AML-193 (cell line): ENCODE data around the gene NAE1.
"Not testable (repeated sequence)": the region's sequence is repeated elsewhere in the genome, so short reads cannot be mapped to it uniquely, and the experiment has no call there.

Experiments used
- DNase-seq, 2 experiments: peaks; one replicate each; lab custom pipeline; 2025; lab: John Stamatoyannopoulos, UW

NAE1 gene

DNA sequence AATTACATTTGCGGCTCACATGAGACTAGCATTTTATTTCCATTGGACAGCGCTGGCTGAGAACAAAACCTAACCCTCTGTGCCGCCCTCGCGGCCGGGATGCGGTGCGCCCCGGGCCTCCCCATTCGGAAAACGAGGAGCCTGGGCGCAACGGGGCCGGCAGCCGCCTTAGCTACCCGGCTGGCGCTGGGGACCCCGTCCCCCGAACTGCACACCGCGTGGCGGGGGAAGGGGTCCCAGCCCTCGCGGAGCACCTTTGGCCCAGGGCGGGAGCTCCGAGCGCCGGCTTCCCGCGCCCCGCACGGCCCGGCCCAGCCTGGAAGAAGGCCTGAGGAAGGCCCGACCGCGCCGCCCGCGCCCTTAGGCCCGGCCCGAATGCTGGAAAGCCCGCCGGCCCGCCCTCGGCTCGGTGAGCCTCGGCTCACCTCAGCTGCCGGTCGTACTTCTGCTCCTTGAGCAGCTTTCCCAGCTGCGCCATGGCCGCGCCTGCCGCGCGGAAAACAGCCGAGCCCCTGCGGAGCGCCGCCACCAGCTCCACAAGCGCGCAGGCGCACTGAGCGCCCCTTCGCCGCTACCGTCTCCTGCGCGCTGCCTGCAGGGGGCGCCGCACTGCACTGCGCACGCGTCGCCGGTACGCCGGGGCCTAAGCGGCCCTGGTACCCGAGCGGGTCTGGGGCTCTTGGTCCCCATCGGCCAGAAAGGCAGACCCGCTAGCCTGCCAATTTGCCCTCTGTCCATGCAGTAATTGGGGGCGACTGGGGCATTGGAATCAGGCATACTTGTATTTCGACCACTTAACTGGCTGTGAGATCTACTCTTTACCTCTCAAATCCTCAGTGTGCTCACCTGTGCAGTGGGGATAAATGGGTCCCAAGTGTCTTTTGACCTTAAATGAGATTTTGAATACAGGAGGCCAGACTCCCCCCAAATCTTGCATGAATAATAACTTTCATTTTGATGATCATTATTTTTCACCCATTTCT, at the start of gene NAE1:
NAE1 (minus strand) TSS at position 555 of the 983 bp plus-strand sequence; CDS start at position 478, 77 bp downstream.
- DNase-seq: peak; percentile 67 to 78

DNA sequence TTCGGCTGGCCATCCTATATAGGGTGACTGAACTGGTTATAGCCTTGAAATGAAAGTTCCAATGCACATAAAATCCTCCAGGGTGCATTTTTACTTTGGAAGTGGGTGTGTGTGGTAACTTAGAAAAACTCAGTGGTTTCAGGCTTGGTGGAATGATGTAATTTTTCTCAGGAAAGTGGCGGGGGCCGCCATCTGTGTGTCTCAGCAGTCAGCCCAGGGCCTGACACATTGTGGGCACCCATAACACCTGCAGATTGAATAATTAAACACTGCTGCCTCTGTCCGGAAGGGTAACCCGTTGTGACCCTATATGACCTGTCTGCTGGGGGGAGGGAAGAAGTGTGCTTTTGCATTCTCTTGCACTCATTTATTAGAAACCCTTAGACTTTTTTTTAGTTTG, 47.3 kb upstream of the NAE1 start:
- DNase-seq: peak; percentile 71 to 75

DNA sequence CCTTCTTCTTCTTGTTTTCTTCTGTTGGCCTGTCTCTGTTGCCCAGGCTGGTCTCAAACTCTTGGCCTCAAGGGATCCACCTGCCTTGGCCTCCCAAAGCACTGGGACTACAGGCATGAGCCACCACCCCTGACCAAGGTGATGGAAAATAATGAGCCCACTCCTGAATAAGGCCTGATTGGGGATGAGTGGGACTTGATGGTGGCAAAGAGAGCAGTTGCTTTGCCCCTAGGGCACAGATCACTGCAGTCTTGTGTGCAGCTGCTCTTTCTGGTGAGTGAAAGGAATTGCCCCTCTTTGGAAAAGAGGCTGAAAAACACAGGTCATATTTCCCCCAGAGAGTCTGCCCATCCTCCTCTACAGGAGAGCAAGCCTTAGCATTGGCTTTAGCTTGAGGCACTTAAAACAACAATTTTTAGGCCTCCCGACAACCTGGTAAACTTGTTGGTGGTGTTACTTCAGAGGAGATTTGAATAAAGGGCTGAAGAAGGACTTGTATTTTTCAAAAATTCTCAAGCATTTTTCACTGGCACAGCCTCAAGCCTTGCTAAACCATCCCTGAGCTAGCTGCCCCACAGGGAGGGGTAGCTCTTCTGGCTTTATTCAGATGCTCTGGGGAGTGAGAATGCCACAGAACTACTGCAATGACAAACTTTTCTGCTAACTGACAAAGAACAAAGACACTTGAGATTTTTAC, 43.5 kb upstream of the NAE1 start:
- DNase-seq: peak in 1 of 2 experiments; percentile 13

DNA sequence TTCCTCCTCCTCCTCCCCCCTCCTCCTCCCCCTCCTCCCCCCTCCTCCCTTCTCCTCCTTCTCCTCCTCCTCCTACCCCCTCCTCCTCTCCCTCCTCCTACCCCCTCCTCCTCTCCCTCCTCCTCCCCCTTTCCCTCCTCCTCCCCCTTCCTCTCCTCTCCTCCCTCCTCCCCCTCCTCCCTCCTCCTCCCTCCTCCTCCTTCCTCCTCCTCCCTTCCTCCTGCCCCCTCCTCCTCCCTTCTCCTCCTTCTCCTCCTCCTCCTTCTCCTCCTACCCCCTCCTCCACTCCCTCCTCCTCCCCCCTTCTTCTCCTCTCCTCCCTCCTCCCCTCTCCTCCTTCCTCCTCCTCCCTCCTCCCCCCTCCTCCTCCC, 42.9 kb upstream of the NAE1 start:
- DNase-seq: no peak

DNA sequence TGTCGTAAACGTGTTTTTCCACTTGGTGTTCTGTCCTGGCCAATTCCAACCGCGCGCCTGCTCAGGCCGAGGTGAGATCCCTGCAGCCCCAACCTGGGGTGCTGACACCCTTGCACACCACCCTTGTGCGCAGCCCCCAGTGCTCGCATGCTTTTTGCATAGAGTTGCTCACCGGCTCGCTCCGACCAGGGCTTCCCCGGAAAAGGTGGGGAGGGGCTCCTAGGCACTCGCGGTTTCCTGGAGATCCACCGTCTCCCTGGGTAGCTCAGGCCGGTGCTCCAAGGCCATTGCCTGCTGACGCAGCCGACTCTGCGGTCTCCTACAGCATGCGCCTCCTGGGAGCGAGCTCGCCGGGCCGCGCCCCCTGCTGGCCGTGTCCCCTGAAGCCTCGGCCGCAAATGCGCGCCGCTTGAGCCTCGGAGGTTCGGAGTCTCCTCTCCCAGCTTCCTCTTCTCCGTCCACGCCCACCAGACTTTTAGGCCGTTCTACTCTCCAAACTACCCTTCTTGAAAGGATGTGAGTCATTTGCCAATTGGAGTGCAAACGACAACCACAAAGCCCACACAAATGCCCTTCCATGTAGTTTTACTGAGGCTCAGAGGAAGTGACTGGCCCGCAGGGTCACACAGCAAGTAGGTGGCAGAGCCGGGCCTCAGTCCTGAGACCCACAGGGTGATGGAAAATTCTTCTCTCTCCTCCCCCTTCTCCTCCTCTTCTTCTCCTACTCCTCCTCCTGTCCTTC, 42.3 kb upstream of the NAE1 start:
- DNase-seq: peak; percentile 99 to 100

DNA sequence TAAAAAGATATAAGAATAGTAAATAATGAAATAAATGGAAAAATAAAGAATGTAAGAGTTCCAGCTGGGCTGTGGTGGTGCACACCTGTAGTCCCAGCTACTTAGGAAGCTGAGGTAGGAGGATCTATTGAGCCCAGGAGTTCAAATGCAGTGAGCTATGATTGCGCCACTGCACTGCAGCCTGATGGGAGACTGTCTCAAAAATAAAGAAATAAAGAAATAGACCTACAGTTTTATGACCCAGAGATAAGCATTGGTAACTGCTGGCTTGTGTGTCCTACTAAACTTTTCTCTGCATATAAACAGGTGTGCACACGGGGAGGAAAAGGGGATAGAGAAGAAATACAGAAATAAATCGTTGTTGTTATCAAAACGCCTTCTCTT, 41.8 kb upstream of the NAE1 start:
- DNase-seq: peak; percentile 25 to 26

DNA sequence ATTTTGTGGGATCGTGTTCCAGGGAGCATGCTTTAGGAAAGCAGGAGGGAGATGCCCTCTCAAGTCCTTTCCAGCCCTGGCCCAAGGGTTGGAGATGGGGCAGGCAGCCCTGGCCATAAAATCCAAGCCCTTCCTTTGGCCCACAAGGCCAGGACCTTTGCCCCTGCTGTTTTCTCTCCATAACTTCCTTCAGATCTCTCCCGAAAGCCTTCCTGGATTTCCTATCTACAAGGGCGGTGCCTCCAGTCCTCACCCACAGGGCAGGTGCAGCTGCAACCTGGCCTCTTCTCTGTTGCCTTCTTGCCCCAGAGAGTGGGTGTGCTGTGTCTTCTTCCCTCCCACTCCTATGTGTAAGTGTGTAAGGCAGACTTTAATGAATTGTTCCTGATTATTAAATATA, 41.1 kb upstream of the NAE1 start:
- no peak for DNase-seq

DNA sequence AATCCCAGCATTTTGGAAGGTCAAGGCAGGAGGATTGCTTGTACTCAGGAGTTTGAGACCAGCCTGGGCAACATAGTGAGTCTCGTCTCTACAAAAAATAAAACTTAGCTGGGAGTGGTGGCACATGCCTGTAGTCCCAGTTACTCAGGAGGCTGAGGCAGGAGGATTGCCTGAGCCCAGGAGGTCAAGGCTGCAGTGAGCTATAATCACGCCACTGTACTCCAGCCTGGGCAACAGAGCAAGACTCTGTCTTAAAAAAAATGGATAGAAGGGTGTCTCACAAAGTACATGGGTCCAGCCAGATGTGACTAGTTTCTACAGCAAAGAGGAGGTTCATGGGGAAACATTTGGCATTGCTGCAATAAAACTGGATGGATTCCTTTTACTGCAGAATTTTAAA, 40.6 kb upstream of the NAE1 start:
- DNase-seq: not testable (repeated sequence)

DNA sequence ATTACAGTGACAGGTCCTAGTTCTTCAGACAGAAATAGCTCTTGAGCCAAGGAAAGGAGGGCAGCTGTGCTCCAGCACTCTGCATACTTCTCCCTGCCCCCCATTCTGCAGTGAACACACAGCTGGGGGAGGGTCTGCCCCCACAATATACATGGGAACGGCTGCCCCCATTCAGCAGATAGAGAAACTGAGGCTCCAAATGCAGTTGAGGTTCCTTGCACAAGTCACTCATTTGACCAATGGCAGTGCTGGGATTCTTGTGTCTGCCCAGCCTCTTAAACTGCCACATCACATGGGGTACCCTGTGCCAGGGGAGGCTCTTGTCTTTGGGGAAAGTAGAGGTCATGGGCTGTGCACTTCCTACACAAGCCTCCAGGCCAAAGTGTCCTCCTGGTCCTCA, 38.6 kb upstream of the NAE1 start:
- no peak for DNase-seq

DNA sequence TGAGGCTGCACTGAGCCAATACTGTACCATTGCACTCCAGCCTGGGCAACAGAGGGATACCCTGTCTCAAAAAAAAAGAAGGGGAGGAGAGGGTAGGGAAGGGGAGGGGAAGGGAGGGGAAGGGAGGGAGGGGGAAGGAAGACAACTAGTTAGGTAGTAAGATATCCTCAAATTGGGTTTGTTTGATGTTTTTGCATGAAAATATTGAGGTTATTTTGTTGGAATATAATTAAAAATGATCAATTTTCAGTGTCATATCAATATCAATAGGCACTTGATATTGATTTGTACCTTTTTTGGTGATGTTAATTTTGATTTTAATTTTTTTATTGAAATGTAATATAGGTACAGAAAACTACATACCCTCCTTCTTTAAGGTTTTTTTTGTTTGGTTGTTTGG, 32.9 kb upstream of the NAE1 start:
- no peak for DNase-seq

DNA sequence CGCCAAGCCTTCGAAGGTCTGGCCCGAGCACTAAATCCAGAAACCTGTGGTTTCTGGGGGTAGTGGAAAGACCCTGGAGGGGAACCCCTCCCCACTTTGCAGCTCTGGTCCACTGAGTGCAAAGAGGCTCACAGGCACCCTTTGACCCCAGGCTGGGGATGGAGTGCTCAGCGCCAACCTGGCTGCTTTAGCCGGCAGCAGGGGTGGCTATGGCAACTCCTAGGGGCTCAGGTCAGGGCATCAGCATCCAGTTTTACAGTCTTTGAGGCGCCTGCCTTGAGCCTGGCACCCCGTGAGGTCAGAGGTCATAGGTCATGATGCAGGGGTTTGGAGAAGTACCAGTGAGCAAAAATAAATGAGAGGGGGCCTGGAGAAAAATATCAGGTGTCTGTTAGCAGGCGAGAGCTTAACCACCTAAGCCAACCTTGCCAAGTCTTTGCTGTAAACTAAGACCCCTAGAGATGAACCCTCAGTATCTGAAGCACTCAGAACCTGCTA, 31.3 kb upstream of the NAE1 start:
- no peak for DNase-seq

DNA sequence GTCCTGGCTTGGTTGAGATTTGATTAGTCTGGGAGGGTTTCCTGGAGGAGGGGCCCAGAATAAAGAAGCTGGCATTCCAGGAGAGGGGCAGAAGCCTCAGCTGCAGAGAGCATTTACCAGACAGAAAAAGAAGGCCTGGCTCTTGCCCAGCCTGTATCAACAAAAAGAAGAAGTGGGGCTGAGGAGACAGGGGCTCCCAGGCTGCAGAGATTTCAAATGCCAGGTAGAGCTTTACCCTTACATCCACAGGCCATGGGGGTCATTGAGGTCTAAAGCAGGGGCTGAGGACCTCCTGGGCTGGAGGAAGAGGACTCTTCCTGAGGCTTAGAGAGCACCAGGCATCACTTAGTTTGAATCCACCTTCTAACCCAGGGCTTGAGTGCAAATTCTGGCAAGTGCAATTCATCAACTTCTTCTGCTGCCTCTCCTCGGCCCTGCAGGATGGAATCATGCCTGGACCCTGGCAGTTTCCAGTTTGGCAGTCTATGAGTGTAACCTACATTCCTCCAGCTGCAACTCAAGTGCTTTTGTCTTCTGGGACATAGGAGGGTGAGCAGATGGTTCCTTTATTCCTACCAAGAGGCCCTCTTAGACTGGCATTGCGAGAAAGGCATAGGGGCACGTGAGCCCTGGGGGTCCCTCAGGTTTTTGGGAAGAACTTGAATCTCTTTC, 28.8 kb upstream of the NAE1 start:
- DNase-seq: no peak

DNA sequence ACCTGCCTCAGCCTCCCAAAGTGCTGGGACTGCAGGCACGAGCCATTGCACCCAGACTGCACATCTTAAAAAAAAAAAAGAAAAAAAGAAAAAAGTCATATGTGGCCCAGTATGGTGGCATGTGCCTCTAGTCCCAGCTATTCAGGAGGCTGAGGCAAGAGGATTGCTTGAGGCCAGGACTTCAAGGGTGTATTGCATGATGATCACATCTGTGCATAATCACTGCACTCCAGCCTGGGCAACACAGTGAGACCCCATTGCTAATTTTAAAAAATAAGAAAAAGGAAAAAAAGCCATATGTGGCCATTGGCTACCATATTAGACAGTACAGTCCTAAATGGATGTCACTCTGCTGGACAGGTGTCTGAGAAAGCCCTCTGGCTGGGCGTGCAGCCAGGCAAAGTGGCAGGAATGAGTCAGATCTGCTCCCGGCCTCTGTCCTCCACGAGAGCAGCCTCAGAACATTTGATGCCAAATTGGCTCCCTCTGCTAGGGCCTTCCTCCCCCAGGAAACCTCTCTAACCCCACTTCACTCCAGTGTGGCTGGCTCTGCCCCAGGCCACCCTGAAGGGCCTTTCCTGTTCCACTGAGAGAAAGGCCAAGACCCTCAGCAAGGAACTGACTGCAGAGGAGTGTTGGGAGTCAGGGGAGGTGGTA, 28.1 kb upstream of the NAE1 start:
- DNase-seq: no peak

DNA sequence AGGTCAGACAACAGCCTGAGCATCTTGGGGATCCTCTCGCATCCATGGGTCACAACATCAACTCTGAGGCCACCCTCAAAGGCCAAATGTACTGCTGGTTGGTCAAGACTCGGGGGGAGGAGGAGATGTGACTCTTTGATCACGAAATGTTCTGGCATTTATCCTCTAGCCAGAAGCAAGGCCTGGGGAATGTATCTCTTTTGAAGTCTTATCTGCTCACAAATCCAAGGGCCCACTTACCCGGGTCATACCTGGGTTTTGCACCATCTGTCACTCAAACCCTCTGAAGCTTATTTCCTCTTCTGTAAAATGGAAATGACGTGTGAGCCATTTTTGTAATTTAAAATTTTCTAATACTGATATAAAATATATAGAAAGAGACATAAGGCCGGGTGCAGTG, 26.7 kb upstream of the NAE1 start:
- DNase-seq: no peak

DNA sequence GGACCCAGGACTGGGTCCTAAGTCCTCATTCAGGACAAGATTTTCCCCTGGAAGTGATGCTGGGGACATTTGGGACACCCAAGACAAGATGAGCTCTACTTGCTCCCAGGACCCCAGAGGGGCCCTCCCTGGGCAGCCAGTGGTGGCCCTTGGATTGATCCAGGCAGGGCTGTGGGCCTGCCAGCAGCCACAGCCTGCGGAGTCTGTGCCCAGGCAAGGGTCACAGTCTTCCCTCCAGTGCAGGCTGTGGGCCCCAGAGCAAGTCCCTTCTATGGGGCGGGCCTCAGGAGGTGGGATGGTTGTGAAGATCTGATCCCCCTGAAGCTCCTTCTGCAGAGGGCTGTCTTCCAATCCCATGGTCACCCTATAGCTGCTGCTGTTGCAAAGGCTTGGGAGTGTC, 26.0 kb upstream of the NAE1 start:
- DNase-seq: no peak

DNA sequence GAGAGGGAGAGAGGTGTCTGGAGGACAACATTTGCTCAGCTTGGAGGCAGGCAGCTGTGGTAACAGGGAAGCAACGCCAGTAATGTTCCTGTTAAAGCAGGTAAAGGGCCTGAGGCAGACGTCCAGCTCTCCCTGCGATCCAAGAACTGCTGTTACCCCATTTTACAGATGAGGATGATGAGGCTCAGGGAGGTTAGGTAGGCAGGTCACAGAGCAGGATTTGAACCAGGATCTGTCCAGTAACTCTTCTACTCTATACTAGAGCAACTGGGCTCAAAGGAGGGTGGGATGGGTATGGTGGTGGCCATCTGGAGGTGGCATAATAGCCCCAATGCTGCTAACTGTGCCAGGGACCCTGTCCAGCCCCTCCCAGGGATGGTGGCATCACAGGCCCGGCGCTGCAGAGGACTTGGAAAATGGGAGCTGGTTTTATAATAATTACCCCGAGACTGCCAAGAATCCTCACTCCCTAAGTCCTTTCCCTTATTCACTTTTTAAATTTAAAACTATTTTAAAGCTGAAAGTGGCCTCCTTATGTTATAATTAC, 25.5 kb upstream of the NAE1 start:
- no peak for DNase-seq

DNA sequence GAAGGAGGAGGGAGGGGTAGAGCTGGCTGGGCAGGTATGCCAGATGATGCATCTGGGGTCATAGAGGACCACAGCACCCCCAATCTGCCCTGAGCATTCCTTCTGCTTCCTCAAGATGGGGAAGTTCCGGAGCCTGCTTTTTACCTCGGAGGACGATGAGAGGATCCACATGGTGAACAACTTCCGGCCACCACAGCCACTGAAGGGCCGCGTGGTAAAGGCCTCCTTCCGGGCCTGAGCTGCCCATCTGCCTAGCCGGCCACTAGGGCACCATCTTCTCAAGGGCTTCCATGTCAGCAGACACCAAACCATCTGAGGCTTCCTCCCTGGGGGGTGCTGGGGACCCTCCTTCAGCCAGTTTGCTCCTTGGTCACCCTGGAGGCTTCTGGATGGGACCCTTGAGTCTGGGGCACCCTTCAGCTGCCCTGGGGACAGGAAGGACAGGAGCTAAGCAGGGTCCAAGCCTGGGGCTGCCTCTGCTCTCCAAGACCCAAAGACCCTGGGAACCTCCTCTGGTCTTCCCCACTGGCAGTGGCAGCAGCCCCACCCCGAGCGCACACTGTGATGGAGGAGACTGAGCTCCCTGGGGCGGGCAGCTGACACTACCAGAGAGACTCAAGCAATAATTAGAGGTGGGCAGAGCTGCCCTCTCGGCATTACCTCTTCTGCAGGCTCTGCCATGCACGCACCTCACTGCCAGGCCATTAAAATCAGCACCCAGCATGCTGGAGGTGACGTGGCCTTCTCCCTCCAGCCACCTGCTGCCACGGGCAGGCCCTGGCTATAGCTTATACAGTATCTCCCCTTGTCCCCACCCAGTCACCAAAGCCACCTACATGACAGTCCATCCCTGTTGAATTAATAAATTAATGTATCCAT, 22.7 kb upstream of the NAE1 start:
- no peak for DNase-seq

DNA sequence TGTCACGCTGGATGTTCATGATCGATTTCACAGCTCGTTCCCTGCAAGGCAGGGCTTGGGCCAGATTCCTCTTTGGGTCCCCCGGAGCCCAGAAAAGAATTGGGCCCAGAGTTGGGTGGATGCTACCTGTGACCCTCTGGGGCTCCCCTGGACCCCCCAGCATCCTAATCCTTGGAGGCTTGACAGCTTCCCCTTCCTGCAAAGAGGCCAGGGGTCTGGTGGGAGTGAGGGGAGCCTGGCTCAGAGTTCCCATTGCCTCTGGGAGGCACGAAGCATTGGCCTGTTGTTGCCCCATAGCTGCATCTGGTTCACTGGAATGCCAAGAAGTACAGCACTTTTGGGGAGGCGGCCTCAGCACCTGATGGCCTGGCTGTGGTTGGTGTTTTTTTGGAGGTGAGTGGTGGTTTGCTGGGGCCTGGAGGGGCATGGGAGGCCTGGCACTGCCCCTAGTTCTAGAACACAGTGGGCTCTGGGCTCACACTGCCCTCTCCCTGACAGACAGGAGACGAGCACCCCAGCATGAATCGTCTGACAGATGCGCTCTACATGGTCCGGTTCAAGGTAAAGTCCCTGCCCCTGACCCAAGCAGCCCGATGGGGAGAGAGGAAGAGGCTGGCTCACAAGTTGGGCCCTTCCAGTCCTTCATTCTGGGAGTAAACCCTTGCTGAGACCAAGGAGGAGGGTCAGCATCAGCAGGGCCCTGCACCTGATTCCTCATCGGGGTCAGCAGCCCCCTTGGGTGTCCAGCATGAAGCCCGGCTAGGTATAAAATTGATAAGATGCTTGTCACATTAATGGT, 20.6 kb upstream of the NAE1 start:
- DNase-seq: no peak
